HPDE6-E6E7 (cell line): ENCODE data around the gene SCAF8.
"Not testable (repeated sequence)": the region's sequence is repeated elsewhere in the genome, so short reads cannot be mapped to it uniquely, and the experiment has no call there.

Source experiments
- DNase-seq: peaks from one replicate; pipeline ENCODE4 v3.0.0; 2011; ENCODE audit warnings: missing footprints; ENCODE audit errors: extremely low spot score

Gene SCAF8

DNA sequence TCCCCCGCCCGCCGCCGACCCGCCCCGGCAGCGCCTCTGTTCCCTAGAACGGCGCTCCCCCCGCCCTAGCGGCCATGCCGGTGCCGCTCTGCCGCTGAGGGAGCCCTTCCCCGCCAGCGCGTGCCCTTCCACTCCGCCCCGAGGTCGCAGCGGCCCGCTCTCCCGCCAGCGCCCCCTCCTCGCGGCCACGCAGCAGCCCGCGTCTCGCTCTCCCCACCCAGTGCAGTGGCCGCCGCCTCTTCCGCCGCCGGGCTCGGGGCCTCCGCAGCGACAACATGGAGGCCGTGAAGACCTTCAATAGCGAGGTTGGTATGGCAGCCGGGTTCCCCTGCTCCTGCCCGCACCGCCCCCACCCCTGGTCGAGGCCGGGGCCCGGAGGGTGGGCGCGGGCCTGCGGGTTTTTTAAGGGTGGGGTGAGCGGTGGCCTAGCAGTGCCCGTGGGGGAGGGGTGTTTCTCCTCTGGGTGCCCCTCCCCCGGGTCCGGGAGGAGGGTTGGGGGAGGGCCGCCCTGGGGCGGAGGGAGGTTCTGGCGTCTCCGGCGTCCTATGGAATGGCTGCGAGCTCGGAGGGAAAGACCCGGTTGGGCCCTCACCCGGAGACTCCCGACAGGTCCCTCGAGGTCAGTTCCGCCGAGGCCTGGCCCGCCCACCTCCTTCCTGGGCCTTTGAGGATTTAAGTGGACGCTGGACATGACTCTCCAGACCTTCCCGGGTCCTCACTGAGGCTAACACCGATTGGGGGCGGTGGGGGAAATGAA, 588 bp downstream of the SCAF8 start:
- DNase-seq, result peak; percentile 99

DNA sequence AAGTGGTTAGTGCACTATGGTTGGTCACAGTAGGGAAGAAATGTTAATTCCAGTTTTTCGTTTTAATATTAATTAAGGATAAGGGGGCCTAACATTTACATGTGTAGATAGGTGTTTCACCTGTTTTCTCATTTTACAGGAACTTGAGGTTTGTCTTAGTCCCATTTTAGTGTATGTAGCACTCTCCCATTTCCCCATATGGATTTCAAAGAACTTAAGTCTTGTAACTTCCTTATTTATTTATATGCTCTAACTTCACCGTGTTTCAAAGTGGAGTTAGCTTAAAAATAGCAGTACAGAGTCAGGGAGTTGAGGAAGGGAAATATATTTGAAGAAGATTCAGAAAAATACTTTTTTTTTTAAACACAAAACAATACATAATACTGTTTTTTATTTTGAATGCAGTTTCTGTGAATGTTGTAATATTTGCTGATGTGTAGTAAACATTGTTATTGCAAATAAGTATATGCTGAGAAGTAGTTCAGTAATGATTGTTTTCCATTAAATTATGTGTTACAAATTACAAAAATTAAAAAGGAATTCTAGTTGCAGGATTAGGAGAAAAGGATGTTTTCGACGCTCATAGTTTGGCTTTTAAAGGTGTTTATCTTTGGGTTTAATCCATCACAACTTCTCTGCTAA, 3.5 kb downstream of the SCAF8 start:
- DNase-seq, result no peak

DNA sequence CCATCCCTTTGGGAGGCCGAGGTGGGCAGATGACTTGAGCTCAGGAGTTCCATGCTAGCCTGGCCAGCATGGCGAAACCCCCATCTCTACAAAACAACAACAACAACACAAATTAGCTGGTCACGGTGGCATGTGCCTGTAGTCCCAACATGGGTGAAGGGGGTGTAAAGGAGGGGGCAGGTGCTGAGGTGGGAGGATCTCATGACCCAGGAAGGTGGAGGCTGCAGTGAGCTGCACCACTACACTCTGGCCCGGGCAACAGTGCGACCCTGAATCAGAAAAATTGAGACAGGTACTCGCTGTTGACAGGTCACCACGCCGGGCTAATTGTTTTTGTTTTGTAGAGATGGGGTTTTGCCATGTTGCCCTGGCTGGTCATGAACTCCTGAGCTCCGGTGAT, 4.2 kb downstream of the SCAF8 start:
- no peak for DNase-seq

DNA sequence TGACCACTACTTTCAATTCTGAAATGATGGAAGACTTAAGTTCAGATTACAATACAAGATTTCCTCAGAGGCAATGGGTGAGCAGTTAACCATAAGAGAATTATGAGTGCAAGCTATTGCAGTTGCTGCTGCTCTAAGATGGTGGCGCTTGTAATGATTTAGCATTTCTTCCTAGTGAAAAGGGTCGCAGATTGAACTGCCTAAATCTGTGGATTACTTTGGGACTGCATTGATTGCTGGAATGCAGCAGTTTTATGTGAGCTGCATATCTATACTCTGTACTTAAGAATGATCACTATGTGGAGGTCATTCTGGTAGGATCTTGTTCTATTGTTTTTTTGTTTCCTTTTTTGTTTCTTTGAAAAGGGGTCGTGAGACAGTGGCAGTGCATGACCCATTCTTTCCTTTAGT, 5.3 kb downstream of the SCAF8 start:
- no peak for DNase-seq

DNA sequence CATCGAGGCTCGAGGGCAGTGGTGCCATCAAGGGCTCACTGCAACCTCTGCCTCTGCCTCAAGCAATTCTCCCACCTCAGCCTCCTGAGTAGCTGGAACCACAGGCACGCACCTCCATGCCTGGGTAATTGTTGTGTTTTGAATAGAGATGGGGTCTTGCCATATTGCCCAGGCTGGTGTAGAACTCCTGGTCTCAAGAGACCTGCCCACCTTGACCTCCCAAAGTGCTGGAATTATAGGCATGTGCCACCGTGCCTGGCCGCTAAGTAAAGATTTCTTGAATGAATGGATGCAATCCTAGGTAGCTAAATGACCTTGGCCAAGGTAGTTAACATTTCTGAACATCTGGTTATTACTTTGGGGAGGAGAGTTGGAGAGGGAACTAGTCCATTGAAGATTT, 7.4 kb downstream of the SCAF8 start:
- DNase-seq, result no peak

DNA sequence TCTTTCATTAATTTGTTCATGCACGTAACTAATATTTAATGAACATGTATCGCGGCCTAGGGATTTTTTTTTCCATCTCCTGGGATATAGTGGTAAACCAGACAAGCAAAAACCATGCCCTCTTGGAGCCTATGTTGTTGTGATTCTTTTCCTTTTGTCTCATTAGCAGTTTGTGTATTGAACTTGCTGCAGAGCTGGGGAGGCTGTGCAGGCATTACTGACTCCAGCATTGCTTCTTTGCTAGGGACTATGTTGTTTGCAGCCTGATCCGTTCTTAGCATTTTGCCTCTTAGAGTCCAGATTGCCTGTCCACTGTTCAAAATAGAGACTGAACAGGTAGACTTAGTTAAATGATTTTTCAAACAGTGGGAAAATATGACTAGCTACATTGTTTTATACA, 9.7 kb downstream of the SCAF8 start:
- no peak for DNase-seq

DNA sequence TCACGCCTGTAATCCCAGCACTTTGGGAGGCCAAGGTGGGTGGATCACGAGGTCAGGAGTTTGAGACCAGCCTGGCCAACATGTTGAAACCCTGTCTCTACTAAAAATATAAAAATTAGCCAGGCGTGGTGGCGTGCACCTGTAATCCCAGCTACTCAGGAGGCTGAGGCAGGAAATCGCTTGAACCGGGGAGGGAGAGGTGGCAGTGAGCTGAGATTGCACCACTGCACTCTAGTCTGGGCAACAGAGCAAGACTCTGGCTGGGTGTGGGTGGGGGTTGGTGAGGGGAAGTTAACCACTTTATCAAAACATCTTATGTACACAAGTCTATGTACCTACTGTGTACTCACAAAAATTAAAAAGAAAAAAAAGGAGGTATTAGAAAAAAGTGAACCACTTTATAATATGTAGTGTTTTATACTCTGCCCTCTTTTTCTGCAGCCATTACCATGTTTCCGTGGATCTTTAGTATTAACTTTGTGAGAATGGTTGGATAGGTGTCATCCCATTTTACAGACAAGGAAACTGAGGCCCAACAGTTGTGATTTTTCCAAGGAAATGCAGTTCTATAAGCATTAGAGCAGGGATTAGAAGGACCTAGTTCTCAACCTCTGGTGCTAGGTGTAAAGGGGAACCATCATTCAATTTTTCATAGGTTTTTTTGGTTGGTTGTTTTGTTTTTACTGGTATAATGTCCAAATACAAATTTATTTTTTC, 11.0 kb downstream of the SCAF8 start:
- not testable (repeated sequence) for DNase-seq

DNA sequence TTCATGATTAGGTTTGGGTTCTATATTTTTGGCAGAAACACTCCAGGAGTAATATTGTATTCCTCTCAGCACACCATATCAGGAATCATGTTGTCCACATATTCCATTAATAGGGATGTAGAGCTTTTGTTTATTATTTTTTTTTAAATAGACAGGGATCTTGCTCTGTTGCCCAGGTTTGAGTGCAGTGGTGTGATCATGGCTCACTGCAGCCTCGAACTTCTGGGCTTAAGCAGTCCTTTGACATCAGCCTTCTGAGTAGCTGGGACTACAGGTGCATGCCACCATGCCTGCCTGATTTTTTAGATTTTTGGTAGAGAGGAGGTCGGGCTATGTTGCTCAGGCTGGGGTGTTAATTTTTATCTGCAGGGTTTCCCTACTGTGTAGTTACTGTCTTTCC, 12.0 kb downstream of the SCAF8 start:
- DNase-seq, result no peak

DNA sequence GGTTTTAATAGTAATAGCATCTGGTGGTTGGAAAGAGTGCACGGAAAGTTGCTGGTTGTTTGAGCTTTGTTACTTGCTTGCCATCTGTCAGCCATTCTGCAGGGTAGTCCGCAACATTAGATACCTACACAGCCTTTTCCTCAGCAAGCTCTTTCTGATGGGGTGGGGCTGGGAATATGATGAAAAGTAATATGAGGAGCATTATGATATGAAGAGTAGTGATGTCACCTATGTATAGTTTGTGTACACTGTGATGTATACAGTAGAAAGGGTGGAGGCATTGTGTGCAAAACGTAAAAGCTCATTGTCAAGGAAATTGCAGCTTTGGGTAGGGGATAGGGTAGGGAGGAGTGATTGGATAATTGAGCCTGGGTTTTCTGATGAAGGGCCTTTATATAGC, 16.1 kb downstream of the SCAF8 start:
- no peak for DNase-seq

DNA sequence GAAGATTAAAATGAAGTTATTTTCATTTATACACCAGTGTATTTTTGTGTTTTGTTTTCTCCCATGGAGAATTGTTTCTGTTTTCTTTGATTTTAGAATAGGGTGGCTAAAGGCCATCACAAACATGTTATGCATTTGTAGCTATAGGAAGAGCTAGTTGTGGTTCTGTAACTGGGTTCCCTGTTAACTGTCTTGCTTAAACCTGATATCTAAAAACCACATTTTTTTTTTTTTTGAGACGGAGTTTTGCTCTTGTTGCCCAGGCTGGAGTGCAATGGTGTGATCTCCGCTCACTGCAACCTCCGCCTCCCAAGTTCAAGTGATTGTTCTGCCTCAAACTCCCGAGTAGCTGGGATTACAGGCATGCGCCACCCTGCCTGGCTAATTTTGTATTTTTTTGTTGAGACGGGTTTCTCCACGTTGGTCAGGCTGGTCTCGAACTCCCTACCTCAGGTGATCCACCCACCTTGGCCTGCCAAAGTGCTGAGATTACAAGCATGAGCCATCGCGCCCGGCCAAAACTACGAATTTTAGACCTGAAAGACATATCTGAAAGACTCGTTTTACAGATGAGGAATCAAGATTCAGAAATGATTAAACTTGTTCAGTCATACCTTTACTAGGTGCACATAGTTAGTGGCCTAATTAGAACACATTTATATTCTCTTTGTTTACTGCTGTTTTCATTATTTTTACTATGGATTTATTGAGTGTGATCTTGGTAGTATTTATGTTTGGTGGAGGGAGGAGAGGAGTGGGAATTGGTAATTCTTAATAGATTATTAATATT, 18.0 kb downstream of the SCAF8 start:
- no peak for DNase-seq

DNA sequence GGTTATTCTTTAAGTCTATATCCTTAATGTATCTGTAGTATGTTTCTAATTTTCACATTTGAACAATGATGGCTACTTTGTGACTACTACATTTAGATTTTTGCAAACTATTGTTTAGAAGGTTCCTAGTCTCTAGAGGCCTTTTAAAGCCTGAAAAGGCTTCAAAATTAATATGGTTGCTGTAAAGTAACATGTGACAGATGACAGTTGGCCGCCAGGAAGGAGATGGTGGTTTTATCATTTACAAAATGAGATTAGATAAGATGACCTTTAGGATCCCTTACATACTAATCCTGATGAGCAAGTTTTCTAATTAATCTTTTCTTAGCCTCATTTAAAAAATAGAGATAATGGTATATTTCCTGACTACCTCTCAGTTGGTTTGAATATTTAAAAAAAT, 18.8 kb downstream of the SCAF8 start:
- DNase-seq, result no peak

DNA sequence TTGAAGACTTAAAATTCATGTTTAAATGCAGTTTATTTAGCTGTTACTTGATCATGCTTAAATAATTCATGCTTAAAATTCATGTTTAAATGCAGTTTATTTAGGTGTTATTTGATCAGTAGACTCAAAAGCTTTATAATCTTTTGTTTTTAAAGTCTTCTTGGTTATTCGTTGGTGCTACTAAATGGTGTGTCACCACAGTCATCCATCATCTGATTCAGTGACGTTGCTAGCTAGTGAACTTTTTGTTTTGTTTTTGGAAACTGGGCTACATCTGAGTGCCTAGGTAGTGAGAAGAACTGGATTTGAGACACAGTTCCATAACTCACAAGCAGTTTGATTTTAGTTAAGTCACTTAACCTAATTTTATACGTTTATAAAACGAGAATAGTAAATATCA, 20.9 kb downstream of the SCAF8 start:
- DNase-seq, result no peak

DNA sequence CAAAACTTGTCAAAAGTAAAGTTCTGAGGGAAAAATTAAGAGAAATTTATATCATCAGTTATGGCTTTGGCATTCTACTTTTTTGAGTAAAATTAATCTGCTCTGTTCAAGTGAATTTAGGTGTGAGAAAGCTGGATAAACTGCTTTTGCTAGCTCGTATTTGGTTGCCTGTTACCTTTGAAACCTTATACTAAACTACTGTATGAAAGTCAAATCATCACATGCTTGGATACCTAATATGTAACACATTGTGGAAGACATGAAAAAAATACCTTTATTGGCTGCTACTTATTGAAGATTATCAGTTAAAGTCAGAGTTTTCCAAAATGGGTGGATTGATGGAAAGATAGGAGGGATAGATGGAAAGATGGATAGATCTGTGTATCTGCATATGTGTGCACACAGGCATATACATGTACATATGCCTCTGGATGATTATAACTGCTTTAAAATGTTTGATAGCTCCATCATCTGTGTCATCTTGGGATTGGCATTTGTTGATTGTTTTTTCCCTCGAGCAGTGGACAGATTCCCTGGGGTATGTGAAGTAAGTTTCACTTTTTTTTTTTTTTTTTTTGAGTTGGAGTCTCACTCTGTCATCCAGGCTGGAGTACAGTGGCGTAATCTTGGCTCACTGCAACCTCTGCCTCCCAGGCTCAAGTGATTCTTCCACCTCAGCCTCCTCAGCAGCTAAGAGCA, 24.3 kb downstream of the SCAF8 start:
- no peak for DNase-seq

DNA sequence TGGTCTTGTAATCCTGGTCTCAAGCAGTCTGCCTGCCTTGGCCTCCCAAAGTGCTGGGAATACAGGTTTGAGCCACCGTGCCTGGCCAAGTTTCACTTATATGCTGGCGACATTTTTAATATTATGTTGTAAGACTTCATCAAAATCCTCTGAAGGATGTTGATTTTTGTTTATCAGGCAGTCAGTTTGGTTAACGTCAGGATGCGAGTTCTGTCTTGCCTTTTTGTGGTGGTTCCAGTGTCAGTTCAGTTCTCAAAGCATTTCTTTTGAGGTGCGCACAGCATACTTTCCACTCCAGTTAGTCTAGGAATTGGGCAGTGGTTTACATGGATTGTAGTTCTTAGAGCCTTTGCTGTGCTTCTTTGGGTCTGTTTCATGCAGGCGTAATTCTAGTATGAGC, 24.9 kb downstream of the SCAF8 start:
- no peak for DNase-seq

DNA sequence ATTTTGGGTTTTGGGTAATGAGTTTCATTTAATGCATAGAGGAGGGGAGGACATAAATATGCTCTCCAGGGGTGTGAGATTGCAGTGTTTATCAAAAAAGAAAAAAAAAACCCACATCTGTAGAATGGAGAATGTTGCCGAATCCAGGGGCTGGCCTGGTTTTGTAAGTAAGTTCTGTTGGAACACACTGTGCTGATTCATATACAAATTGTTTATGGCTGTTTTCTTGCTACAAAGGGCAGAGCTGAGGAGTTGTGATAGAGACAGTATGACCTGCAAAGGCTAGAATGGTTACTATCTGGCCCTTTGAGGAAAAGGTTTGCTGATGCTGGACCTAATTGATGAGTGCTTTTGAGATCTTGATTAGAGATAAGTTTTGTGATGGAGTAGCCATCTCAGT, 30.4 kb downstream of the SCAF8 start:
- no peak for DNase-seq

DNA sequence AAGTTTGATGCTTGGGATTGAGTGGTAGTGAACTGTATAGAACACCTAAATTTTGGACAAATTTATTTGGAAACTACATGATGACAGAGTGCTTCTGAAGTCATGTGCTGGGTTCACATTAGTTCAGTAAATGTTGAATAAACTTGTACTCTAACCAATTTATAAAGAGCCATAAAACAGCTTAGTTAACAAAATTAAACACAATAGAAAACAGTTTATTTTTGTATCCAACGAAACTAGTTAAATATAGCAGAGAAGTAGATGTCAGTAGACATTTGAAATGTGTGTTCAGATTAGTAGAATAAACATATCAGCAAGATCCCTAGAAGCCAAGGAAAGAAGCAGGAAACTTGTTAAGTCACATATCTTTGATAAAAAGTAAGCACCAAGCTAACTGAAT, 32.1 kb downstream of the SCAF8 start:
- no peak for DNase-seq

DNA sequence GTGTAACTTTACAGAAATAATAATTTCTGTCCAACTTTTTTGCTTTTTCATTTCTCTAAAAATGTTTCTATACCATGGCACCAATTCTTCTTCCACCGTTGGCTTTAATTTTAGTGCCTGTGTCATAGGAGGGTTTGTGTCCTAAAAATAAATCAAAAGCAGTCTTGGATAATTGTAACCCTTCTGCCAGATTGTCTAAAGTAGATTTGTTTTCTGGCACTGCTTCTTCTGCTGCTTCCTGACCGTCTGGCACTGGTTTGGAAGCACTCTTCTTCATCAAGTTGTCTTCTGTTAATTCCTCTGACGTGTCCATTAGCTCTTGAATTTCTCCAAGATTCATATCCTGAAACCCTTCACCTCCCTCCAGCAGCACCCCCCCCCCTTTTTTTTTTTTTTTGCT, 33.1 kb downstream of the SCAF8 start:
- DNase-seq, result no peak

DNA sequence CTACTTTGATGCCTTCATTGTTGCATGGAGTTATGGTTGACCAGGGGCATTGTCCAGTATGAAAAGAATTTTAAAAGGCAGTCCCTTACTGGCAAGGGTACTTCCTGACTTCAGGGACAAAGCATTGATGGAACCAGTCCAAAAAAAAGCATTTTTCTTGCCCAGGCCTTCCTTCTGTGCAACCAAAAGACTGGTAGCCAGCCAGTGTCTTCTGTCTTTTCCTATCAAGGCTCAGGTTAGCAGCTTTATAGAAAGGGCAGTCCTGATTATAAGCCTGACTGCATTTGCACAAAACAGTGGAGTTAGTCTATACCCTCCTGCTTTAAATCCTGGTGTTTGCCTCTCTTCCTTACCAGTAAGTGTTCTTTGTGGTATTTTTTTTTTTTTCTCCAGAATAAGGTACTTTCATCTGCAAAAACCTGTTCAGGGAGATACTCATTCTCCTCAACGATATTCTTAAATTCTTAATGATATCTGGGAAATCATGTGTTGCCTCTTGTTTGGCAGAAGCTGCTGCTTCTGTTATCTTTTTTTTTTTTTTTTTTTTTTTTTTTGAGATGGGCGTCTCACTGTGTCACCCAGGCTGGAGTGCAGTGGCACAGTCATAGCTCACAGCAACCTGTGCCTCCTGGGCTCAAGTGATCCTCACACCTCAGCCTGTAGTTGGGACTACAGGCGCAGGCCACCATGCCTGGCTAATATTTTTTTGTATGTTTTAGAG, 33.9 kb downstream of the SCAF8 start:
- no peak for DNase-seq

DNA sequence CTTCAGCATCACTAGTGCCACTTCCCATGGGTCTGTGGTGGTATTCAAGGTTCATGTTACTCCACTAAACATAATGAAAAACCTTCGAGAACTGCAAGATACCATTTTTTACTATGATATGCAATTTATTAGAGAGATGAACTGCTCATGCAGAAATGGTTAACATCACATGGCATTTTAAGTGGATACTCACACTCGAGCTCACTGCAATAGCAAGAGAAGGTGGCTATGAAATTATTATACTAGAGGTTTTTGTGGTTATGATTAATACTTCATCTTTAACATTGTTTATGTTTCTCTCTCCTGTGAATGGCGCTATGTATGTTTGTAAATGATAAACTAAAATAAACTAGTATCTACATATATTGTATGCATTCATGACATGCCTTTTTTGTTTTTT, 35.1 kb downstream of the SCAF8 start:
- DNase-seq, result no peak

DNA sequence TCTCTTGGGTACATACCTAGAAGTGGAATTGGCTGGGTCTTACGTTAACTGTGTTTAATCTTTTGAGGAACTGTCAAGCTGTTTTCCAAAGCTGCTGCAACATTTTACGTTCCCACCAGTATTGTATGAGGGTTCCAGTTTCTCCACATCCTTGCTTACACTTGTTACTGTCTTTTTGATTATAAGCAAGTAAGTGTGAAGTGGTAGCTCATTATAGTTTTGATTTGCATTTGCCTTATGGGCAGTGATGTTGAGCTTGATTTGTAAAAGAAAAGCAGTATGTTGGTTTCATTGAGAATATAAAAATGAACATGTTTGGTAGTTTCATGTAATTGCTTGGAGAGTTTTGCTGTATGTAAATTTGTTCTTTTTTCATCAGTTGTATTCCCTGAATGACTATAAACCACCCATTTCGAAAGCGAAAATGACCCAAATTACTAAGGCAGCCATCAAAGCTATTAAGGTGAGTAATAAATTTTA, 40.4 kb downstream of the SCAF8 start:
- DNase-seq, result no peak

DNA sequence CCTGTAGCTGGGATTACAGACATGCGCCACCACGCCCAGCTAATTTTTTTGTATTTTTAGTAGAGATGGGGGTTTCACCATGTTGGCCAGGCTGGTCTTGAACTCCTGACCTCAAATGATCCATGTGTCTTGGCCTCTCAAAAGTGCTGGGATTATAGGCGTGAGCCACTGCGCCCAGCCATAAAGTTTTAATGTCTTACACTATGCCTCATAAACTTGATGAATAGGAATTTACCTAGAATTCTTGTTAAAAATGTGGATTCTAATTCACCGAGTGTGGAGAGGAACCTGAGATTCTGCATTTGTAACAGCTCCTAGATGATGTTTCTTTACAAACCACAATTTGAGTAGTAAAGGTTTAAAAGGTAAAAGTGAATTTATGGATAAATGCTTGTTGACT, 45.9 kb downstream of the SCAF8 start:
- DNase-seq, result not testable (repeated sequence)
